Measurements from ENCODE around the gene SPRY1.

The SPRY1 gene

DNA sequence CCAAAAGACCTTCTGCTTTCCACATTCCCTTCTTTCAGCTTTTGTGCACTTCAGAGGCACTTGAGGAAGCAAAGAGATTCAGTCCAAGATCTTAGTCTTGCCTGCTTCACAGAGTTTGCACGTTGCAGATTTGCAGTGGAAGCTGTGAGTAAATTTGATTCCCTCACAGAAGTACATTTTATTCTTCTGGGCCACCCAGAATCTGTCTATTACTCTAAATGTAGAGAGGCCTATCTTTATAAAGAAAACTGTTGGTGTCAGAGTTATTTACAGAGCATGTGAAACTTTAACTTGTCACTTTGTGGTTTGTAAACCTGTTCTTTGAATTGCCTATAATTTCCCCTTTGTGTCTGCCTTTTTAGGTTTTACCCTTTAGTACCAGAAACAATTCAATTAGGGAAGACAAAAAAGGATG is 15.5 kb downstream of the SPRY1 start:
- no peak for DNase-seq

DNA sequence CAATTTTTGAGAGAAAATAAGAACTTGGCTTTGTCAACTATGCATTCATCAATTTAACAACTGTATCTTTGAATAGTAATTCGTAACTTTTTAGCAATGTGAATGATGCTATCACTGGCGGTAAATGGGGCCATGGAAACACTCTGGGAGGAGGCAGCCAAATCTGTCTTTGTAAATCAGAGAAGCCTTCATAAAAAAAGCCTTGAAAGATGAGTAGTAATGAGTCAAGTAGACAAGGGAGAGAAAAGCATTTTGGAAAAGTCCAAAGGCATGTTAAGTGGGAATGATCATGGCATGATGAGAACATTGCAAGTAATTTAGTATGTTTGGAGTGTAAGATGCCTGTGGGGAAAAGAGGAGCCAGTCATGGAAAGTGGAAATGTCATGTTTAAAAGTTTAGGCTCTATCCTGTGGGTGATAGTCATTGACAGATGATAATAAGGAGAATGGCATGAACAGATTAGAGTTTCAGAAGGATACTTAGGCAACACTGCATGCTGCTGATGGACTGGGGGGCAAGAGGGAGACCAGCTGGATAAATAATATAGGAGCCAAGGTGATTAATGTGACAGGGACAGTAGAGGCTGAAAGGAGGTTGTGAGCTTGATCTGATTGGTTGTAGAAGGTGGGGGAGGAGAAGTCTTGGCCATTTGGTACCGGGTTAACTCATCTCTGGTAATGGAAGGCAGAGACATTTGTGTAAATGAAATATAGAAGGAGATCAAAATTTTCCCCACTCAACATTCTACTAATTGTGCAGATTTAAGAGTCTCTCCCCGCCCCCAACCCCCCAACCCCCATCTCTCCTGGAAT is 16.3 kb downstream of the SPRY1 start:
- DNase-seq: no peak

DNA sequence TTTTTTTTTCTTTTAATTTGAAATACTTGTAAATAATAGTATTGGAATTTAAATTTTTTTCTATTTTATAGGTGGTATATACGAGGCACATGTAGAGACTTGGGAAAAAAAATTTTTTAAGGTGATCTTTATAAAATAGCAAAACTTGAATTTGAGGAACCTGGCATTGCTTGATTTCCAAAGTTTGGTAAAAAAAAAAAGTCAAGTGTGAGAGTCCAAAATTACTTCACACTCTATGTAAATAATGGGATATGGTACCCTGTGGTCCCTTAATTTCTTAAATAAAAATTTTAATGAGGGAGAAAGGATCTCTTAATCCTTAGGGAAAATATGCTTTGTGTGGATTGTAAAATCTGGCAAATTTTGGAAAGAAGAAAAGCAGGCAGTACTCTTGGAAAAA is 19.0 kb downstream of the SPRY1 start:
- DNase-seq: no peak

DNA sequence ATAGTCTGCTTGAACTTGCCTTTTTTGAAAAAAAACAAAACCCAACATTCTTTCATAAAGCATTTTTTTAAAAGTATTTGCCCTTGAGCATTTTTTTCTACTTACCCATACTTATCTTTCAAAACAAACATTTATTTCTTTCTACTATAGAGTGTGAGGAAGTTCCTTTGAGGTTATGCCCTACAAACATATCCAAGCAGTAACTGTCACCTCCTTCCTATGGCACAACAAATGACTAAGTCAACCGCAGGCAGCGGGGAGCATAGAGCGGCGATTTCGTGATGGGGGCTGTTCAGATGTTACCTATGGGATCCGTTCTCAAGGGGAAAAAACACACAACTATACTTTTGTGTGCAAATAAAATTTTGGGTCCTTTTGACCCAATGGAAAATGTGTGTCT is 19.4 kb downstream of the SPRY1 start:
- DNase-seq: no peak

DNA sequence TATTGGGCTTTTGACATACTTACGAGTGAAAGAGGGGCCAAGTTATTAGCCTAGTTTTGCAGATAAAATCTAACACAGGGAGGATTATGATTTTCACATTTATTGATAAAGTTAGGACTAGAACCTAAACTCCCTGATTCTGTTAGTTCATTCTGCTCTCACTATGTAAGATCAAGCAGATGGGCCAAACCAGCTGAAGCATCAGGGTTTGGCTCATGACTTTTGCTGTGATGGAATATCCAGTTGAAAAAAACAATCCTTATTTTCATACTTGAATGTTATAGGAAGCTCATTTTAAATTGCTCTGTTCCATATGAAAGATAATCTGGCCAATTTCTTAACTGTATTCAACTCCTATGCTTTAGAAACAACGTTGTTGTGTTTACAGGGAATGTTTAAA is 21.2 kb downstream of the SPRY1 start:
- DNase-seq: no peak

DNA sequence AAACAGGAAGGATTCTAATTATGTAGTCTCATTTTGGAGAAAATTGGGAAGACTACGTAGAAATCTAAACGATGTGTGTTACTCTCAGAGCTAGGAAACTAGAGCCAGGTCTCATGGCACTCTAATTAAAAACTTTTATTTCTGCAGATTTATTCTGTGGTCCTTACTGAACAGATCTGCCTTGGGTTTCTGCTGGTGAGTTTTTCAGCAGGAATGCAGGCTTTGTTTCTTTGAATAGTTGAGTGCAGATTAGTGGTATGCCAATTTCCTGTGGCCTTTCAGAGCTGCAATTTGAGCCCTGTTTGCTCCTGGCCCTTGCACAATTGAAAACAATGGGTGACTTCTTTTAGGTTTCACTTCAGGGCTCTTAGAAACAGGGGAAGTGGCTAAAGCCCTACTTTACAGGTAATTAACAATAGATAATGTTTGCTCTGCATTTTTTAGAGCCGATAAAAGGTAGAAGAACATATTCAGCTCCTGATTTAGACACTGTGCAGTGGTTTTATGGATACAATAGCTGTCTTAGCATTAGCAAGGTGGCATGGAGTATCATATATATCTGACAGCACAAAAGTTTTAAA is 21.8 kb downstream of the SPRY1 start:
- DNase-seq: no peak

DNA sequence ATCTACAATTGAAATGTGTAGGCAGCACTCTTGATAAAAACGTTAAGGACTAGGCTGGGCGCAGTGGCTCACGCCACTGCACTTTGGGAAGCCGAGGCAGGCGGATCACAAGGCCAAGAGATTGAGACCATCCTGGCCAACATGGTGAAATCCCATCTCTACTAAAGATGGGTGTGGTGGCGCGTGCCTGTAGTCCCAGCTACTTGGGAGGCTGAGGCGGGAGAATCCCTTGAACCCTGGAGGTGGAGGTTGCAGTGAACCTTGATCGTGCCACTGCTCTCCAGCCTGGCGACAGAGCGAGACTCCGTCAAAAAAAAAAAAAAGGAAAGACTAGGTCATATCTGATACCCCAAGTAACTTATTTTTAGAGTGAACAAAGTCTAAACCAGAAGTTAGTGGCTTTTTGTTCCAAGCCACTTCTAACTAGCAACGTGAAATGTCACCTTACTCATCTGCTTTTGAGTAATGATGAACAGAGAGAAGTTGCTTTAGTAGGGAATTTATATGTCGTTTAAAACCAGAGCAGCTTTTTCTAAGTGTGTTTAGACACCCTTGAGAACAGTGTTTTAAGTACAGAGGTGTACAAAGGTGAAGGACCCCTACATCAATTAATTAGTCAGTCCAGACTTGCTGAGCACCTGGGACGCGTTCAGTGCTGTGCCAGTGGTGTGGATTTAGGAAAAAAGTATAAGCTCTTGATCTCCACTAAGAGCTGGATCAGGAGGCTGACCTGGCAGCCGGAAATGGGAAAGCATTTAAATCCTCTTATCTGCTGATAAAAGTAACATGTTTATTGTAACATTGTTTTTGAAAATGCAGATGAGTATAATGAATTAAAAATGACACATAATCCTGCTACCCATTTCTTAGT is 23.5 kb downstream of the SPRY1 start:
- DNase-seq: no peak

DNA sequence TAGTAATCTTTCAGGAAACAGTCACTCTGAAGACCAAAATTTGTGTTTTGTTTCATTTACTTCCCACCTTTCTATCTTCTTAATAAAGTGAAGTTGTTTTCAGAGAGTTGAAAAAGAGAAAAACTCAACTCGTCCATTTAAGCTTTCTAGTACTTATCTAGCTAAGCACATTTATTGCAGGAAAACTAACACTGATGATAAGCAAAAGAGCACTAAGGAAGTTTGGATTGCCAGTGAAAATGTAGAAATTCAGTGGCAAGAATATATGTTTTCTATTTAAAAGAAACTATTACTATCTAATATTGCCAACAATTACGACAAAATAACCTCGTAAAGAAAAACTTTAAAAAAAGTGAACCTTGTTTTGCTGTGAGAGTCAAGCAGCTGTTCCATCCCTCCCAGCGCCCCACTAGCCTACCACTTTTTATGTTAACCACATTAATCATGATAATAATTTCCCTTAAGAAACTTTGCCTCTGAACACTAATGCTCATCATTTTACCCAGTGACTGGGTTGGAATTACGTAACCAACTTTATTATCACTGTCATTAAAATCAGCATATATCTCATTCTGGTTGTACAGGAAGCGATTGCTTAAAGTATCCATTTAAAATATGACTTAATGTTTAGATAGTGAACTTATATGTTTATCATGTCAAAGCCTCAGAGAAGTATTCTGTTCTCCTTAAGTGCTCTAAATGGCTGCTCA is 24.8 kb downstream of the SPRY1 start:
- DNase-seq: no peak

DNA sequence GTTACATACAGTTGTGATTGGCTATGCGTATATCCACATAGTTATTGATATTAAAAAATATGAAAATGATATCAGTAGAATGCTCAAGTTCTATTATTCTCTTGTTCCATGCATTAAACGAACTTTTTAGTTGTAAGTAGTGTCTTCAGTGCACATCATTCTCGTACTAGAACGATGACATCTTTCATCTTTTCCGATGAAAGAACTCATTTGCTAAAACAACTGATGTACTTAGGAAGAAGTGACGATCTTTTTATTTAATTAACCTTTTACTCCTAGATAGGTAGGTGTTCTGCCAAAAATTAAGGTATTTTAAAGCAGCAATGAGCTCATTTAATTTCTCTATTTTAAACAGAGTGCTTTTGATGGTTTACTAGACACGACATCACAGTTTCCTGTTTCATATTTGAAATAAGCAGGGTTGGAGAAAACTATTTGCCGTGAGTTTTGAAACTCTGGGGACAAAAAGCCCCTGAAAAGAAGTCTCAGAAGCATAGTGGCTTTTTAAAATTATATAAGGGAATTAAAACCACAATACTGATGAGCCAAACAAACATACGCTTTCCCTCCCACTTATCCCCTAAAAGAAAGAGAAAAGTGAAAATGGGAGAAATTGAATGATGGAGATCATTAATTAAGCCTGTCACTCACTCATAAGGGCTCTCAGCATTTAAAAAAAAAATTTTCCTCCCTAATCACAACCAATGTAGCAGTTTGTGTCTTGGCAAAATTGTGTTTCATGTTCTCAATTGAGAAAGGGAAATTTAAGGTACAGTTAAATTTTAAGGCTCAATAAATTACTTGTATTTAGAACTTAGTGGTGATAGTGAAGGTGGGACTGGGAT is 25.6 kb downstream of the SPRY1 start:
- DNase-seq: no peak

DNA sequence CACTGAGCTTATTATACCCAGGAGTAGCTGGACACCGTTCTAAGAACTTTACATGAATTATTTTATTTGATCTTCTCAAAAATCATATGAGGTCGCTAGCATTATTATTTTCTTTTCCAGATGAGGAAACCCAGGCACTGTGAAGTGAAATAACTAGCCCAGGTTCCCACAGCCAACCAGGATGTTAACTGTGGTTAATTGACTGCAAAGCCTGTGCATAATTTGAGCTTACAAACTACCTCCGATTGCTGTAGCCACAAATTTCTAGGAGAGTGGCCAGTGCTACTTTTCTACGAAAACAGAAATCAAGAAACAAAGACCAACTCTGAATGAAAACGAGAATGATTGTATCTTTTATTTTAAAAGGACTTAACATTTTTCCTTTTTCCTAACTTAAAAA is 27.2 kb downstream of the SPRY1 start:
- no peak for DNase-seq

DNA sequence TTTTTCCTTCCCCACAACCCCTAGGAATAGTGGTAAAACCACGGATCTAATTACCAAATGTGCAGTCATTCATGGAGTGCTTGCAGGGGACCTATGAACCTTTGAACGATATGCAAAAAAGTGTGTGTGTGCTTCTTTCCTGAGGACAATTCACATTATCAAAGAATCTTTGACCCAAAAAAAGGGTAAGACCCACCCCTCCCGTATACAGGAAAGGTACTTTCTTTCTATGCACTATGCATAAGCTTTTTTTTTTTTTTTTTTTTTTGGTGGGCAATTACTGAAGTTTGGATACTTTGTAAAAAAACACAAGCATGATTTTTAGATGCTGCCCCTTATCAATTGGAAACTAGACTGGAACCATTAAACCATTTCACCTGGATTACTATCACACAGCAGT is 31.4 kb downstream of the SPRY1 start:
- DNase-seq: no peak

DNA sequence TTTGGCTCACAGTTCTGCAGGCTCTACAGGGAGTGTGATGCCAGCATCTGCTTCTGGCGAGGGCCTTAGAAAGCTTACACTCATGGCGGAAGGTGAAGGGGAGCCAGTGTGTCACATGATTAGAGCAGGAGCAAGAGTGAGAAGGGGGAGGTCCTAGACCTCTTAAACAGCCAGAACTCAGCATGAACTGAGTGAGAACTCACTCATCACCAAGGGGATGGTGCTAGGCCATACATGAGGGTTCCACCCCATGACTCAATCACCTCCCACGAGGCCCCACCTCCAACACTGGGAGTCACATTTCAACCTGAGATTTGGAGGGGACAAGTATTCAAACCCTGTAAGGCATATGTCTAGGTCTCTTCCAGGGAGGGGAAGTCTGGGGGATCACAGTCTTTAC is 33.4 kb downstream of the SPRY1 start:
- no peak for DNase-seq

DNA sequence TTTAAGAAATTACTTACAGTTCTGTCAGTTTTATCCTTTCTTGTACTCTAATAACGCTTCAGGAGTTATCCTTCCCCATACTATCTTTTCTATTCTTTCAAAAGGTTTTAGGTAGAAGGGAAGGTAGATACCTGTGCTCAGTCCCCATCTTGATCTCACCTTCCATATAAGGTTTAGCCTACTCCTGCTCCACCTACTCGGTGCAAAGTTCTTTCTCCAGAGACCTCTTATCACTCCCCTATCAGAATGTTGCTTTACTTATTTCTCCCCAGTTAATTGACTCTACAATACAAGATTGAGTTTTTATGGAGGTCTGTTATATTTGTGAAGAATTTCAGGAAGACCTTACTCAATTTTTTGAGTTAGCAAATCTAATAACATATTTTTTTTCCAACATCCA is 33.9 kb downstream of the SPRY1 start:
- no peak for DNase-seq

DNA sequence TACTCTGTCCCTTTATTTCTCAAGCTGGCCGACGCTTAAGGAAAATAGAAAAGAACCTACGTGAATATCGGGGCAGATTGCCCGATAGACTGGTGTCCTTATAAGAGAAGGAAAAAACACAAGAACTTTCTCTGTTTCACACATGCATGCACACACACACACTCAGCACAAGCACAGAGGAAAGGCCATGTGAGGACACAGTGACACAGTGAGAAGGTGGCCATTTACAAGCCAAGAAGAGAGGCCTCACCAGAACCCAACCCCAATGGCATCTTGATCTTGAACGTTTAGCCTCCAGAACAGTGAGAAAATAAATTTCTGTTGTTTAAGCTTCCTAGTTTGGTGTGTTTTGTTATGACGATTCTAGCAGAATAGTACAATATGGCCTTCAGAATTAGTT is 37.0 kb downstream of the SPRY1 start:
- DNase-seq: no peak

DNA sequence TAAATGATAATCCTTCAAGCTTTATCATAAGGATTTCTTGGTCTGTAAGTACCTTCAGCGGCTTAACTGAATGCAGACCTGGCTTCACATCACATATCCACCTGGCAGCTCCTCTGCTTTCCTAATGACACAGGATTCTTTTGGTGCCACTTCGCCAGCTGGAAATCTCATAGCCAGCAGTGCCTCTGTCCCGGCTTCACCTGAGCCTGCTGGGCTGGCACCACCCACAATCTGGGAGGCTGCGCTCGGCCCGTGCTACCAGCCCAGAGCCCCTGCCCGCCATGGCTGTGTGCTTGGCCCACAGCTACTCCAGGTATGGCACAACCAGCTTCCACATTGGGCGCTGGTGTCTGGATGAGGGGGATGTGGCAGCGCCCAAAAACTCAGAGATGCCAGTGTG is 37.4 kb downstream of the SPRY1 start:
- DNase-seq: no peak

DNA sequence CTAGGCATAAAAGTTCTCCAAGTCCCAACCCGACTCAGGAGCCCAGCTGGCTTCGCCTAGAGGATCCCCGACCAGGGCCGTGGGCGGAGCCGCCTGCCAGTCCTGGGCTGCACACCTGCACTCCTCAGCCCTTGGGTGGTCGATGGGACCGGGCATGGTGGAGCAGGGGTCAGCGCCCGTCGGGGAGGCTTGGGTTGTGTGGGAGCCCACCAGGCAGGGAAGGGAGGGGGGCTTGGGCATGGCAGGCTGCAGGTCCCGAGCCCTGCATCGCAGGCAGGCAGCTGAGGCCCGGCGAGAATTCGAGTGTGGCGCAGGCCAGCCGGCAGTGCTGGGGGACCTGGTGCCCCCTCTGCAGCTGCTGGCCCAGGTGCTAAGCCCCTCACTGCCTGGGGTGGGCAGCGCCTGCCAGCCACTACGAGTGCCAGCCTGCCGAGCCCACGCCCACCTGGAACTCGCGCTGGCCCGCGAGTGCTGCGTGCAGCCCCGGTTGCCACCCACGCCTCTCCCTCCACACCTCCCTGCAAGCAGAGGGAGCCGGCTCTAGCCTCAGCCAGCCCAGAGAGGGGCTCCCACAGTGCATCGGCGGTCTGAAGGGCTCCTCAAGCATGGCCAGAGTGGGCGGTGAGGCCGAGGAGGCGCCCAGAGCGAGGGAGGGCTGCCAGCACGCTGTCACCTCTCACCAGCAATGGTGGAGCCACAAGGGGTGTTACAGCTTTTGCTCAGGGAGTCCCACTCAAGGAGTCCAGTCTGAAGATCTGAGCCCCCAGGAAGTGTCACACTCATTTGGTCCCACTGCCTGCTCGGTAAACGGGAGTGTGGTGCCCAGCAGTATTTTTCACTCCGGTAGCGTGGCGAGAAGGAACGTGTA is 38.9 kb downstream of the SPRY1 start:
- DNase-seq: no peak

DNA sequence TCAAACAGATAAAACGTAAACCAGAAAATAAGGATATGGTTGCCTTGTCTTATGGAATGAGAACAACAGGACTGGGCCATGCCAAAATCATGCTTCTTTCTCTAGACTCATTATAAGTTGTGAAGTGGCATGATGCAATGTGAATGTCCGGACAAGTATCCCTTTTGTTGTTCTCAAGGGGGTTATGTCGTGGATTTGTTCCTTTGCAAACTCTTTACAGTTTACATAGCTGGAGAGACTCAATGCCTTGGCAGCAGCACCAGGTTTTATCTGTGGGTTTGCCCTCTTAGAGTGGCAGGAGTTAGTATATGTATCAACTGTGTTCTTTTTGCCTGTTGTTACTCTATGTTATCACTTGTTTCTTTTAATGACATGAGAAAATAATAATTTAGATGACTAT is 41.4 kb downstream of the SPRY1 start:
- DNase-seq: no peak

DNA sequence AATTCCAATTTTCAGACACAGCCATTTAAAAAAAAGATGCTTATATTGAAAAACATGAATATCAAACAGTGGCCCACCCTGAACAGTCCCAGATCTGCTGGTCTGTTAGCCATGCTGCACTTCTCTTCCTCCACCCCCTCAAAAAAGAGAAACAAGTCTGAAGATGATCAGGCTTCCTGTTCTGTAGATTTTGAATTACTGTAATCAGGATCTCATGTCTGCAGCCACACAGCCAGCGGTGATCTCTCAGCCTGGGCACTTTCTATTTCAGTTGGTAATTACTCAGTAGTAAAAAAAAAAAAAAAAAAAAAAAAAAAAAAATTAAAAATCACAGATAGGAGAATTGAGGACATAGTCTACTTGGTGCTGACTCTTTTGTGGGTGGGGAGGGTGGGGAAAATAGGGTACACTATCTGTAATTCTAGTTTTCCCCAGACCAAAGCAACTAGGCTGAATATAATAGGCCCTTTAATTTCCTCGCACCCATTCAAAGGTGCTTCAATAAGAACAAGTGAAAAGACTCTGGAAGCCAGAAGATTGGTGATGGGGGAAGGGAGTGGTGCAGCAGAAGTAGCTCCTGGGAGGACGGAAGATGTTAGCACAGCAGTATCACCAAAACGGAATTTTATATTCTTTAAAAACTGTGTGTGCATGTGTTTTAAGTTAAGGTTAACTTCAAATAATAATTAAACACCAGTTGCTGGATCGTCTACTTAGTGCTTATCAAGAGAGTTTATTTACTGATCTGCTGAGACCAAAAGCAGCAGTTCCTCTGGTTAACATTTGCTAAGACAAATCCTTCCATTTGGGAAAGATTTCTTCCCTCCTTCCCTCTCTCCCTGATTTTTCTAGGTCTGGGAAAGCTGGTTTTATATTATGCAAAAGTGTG is 47.0 kb downstream of the SPRY1 start:
- no peak for DNase-seq

DNA sequence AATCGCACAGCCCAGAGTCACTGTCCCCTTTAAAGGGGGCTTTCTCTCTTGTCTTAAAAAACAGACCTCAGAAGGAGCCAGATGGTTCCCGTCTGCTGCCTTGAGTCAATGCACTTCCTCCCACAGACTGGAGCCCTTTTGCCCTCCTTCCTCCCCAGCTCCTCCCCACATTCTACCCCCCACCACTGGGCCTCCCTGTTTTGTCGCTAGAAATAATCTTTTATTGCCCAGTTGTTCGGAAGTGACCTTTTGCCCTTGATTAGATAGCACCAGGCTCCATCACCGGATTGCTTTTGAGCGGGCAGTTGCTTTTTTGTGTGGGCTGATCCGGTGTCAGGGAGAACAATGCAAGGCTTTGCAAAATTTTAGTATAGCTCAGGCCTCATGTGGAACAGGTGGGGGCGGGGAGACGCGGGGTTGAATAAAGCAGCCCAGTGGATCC is 47.7 kb downstream of the SPRY1 start:
- DNase-seq: no peak

DNA sequence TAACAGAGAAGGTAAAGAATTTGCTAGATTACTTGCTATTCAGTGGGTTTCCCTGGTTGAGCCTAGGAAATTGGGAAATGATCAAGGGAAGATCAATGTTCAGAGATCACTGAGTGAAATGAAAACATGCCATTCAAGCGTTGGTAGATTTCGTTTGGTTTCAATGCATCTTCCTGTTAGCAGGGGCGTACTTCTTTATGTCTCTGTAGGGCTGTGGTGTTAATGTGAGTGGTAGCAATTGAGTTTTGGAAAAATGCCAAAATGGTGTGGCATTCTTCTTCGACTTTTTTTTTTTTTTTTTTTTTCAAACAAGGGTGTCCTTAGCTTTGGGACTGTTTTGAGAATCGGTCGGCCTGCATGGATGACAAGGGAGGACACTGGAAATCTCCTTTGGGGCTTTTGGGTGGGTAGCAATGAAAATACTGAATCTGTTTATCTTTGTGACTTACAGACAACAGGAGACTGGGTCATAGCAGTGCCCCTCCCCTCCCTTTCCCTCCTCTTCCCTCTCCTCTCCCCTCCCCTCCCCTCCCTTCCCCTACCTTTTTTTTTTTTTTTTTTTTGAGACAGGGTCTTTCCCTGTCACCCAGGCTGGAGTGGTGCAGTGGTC is 50.4 kb downstream of the SPRY1 start:
- no peak for DNase-seq

Measured in activated naive CD4-positive, alpha-beta T cell (primary cell).